RPMI8226 (cell line): Measurements from ENCODE around the gene MSMP.

Experiments
- DNase-seq: peaks from one replicate; pipeline ENCODE4 v3.0.0-alpha.2; 2015

MSMP gene

DNA sequence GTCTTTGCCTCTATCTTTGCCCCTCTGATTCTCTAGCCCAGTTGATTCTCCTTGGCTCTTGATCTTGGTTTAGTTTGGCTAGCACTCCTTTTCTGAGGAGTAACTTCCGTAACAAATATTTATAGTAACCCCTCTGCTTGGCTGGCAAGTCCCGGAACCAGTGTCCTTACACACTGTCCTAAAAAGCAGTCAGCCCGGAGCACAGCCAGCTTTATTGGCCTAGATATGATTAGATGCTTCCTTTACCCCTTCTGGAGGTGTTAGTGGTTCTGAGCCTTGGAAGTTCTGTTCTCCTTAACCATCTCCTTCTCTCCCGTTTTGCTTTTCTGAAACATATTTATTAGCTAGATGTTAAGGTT, 17.0 kb upstream of the MSMP start:
- no peak for DNase-seq

DNA sequence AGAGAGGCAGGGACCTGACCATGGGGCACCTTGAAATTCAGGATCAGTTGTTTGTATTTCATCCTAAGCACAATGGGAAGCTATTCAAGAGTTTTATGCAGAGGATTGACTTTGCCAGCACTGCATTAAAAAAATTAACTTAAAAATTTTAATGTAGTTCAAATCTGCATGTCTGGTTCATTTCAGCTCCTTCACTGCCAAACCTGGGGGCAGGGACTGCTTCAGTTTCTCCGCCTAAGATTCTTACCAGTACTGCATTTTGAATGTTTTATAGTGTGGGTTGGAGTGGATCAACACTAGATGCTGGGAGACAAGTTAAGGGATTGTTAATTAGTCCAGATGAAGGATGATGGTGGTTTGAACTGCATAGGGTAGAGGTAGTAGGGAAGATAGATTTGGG, 15.7 kb upstream of the MSMP start:
- DNase-seq: no peak

DNA sequence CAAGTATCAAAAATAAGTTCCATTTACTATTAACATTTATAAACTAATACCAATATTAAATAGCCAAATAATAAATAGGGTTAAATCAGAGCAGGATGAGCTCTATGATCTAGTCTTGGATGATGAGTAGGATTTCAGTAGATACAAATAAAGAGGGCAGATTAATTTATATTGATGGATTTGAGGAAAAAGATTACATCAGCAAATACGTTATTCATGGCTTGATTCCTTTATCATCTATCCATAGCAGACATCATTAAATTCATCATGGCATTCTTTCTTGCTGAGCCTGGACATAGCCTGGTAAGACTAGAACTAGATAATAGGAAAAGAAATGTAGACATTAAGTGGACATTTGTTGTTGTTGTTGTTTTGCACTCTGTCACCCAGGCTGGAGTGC, 13.4 kb upstream of the MSMP start:
- DNase-seq: no peak

DNA sequence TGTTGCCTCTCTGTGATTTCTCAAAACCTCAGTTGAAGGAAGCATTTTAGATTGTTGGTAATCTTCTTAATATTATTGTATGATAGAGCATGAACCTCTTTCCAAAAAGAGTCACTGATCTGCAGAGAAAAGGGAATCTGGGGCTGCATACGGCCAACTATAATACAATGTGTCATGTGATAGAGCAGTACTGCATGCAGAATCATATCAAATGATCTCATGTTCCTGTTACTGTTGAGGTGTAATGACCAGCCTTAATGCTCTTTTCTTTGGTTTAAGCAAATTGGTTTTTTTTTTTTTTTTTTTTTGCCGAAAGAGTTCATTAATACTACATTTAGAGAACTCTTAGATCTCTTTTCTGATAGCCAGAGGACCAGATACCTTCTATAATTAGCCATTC, 12.9 kb upstream of the MSMP start:
- no peak for DNase-seq

DNA sequence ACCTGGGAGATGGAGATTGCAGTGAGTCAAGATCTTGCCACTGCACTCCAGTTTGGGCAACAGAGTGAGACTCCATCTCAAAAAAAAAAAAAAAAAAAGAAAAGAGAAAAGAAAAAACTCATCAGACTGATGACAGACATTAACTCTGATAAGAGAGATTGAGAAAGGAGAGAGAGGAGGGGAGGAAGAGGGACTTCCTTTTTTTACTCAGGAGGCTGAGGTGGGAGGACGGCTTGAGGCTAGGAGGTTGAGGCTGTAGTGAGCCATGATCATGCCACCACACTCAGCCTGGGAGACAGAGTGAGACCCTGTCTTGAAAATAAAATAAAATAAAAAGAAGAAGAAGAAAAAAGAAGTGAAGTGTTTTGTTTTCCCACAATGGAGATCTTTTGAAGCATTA, 9.7 kb upstream of the MSMP start:
- no peak for DNase-seq

DNA sequence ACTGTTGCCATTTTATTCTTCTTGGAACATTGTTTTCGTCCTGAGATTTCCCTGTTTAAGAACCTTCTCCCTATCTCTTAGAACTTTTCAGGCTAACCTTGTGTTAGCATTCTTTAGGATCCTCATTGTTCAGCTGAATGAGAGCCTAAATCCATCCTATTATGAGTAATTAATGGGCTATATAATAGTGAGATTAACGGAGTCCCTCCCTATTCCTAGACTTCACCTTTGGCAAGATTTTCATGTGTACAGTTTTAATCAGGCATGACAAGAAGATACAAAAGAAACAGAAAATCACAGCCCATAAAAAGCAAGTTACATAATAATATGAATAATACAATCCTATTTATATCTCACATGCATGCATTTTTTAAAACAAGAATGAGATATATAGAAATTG, 9.1 kb upstream of the MSMP start:
- DNase-seq: no peak

DNA sequence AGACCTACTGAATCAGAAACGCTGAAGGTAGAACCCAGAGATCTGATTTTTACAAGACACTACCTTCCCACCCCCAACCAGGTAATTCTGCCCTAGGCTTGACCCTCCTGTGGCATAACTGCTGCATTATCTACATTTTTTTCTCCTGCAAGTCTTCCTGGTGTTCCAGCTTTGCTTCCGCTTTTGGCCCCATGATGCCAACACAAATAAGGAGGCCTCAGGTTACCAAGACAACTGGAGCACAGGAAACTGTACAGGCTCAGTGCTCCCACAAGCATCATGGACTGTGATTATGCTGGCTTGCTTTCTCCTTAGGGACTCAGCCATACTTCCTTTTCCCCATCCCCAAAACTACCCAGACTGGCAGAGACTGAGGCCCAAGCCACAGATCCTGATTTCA, 6.6 kb upstream of the MSMP start:
- DNase-seq: no peak

DNA sequence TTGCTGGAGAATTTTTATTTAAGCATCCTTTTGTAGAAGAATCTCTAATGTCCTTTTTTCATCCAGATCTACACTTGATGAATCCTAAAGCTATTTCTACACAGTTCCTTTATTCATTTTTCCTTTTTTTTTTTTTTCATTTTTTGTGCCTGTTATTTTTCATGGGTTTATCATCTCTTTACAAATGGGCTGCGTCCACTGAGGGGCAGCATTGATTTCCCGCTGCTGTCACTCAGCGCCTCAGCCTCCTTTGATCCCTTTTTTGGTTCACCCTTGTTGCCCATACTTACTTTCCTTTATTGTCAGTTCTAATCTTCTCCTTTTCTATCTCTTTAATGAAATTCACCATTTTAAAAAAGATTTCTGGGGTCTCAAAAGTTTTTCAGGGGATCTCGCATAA, 5.7 kb upstream of the MSMP start:
- DNase-seq: no peak

DNA sequence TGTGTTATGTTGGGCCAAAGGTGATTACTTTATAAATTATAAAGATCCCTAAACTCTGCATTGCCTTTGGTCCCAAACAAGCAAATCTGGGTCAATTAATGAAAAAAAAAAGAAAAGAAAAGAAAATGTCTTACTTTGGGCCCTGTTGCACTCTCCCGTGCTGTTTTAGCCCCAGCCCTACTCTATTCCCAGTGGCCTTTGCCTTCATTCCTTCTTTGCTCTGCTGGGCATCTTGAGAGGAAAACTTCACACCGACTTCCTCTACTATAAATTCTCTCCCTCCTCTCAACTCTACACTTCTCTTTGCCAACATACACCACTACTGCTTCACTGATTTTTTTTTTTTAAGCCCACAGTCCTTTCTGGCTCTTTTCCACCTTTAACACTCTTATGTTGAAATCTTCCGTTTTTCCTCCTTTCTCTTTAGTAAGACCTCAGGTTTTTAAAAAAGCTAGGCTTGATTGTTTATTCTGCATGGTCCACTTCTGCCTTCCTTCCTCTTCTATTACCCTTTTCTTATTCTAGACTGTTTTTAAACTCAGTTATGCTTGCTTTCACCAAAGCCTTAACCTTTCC, 4.5 kb upstream of the MSMP start:
- DNase-seq: no peak

DNA sequence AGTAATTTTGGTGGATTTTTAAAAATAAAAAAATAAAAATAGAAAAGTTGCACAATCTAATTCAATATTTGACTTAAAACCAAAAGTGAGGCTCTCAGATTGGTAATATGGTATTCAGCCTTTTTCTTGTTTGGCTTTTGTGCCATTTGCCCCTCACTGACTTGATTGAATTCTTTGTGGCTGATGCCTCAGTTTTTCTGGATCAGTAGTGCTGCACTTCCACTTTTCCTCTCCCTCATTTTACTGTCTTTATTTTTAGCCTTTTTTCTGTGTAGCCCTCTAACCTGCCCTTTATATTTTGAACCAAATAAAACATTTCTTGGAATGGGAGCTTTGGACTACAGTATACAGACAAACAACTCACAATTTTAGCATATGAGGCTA, 3.8 kb upstream of the MSMP start:
- no peak for DNase-seq

DNA sequence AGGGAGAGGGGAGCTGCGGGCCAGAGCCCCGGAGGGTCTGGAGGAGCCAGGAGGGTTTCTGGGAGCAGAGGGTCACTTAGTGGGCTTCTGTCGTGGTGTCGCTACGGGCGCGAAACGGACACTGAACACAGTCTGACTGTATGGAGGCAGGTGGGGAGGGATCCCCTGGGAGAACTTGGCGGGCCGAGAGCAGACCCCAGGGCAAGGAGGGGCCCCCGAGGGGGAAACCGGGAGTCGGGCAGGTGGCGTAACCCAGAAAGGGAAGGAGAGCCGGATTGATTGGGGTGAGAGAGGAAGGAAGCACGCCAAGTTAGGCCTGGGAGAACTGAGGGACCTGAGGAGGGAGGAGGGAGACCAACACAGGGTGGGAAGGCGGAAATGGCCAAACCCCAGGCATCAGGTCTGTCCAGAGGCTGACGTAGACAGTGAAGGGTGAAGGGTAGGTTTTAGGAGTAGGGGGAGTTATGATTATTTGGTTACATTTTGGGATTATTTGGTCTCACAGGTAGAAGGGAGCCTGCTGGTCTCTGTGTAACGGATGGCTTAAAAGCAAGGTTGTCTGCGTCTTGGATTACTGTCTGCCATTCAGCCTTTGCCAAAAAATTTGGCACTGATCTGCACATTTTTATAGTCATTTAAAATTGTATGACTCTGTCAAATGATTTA, 3.3 kb upstream of the MSMP start:
- peak; percentile 58 for DNase-seq

DNA sequence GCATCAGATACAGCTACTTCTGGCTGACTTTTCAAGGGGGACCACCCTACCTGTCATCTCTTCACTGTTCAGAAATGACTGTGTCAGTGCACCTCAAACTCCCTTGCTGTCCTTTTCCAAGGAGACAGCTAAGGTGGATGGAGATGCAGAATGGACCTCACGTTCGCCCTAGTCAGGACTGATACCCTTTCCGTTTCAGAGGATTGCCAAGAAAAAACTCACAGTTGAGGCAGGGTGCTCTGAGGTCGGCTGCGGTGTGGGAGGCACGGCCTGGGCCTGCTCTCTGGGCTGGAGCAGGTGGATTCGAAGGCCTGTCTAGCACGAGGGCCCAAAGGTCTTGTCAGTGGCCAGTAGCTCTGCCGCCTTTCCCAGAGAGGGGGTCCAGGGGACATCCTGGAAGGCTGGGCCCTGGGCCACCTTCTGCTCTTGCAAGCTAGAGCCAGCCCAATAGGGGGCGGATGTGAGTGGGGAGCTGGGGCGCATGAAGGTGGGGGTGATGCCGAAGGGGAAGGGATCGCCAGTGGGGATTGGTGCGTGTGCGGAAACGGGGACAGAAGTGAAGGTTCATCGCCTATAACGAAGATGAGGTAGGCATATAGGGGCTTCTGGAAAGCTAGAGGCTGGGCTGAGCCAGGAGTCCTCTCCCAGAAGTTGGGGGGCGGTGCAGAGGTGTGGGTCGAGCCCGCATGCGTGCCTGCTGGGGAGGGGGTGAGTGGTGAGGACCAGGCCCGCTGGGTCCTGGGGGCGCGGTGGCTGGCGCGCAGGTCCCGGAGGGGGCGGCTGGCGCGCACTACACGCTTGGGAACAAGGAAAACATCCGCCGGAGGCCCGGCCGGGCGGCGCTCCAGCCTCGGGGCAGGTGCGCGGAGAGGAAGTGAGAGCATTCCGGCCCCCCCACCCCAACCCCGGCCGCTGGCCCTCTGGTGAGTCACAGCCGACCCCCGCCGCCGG, 2.5 kb upstream of the MSMP start:
- DNase-seq: peak; percentile 85

DNA sequence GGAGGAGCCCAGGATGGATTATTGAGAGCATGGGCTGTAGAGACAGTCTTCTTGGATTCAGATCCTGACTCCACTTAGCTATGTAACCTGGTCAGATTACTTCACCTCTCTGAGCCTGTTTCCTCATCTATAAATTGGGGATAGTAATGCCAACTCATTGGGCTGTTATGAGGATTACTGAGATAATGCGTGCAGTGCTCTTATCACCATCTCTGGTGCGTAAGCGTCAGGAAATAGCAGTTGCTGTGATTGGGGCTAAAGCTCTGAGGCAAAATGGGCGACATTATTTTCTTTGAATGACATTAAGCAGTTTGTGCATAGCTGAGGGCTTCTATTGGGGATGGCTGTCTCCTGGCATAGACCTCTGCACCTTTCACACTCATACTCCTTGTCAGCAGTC, 995 bp upstream of the MSMP start:
- no peak for DNase-seq

DNA sequence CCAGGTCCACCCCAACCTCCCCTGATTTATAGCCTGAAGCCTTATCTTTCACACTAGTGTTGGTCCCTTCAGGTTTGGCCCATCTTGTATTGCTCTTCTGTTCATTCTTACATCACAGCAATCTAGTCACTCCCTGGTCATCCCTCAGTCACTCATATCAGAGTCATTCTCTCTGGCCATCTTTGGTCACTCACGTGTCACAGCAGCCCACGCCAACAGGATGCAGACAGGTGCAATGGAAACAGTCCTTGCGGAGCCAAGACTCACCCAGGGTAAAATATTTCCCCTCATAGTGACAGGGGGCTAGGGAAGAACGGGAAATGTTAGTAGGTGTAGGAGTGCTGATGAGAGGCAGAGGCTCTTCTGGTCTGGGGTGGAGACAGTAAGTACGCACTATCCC, 610 bp downstream of the MSMP start:
- no peak for DNase-seq

DNA sequence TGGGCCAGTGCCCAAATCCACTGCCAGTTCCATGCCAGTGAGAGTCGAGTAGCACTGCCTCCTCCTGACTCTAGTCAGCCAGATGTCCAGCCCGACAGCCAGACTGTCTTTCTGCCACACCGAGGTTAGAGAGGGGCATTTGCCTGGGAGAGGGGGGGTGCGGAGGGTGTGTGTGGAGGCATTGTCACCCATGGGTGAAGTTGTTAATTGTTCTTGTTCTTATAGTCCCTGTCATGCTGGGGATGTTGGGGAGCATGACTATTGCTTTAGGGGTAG, 3.9 kb downstream of the MSMP start:
- no peak for DNase-seq

DNA sequence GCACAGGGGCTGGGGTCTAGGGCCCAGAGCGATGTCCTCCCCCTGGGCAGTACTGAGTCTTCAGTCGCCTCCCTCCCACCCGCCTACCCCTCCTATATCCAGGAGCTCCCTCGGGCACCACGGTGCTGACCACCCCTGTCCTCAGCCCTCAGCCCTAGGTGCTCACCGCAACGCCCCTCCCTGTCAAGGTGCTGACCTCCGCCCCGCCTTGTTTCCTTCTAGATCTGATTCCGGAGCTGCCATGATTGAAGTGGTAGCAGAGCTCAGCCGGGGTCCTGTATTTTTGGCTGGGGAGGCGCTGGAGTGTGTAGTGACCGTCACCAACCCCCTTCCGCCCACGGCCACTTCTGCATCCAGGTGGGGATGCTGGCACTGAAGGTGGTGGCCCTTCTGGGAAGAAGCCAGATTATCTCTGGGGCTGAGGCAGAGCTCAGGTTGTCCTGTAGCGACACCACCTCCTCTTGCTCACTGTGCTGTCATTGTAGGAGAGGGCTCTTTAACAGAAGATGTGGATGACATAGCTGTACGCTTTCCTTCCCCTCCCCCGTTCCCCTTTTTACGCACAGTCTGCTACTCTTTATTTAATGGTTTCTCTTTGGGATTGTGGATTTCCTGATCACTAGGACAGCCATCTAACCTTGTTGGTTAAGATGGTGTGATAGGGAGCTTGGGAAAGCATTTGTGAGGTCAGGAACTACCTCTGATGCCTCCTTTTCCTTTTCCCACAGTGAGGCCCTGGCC, 4.4 kb downstream of the MSMP start:
- DNase-seq: peak; percentile 60

DNA sequence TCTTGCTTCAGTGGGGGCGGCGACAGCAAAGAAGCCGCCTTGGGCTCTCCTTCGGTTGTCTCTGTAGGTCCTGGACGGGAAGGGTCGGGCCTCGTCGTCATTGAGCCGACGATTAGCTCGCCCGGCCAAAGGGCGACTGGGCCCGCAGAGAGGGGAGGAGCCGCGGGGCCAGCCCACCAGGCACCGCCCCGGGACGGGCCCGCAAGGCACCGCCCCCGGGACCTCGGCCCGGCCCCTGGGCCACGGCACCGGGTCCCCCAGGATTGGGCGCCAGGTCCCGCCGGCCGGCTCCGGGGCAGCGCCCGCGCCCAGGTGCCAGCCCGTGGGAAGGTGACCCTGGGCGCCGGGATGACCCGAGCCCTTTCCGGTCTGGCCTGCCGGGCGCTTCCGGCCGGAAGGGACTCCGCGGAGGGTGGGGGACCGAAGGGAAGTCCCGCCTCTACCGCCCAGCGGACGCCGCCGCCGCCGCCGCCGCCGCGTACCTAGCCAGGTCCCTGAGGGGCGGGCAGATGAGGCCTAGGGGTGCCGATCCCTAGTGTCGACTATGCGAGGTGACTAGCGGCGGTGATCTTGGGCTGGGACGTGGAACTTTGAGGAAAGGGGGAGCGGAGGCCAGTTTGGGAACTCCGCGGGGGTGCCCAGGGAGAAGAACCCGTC, 5.1 kb downstream of the MSMP start, which contains the start of the genes GBA2 and RGP1:
GBA2 (minus strand) TSS at position 371 of the 657 bp plus-strand sequence. CDS start 524 bp downstream, outside the sequence.
RGP1 (plus strand) TSS at position 430 of the 657 bp plus-strand sequence. CDS start 469 bp downstream, outside the sequence.
- DNase-seq: peak; percentile 85

DNA sequence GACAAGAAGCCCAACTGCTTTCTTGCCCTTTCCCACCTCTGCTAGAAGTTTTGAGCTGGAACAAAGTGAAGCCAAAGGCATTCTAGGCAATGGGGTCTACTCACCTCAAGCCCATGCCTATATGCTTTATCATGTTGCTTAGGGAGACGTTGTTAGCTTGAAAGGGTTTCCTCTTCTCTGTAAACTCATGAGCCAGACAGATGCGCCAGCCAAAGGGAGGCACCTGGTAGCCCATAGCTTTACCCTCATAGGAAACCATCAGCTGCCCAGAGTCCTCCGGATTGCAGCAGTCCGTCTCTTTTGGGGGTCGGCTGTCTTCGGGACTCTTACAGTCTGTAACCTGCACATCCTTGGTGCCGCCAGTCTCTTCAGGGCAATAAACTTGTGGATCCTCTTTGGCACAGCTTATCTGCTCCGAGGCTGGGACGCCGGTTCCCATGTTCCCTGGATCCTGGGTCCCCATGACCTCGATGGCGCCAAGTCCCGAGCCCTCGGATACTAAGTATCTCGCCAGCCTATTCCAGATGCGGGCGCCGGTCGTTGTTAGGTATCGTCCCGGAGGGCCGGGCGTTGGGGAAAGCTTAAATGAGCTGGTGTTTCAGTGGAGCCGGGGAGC, 5.7 kb downstream of the MSMP start:
- peak; percentile 17 for DNase-seq

DNA sequence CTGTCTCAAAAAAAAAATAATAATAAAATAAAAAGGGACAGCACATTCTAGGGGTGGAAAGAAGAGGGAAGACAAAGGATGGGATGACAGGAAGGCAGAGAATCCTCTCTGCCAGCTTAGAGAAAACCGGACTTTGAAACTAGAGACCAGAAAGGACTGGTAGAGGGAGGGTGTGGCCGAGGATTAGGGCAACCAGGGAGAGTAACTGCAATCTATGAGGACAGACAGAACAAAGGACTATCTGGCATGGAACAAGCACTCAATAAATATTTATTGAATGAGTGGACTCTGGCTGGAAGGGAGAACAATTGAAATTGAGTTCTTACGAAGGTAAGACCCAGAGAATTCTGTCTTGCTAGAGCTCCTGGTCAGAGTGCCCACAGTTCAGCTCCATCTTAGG, 7.5 kb downstream of the MSMP start:
- DNase-seq: no peak

DNA sequence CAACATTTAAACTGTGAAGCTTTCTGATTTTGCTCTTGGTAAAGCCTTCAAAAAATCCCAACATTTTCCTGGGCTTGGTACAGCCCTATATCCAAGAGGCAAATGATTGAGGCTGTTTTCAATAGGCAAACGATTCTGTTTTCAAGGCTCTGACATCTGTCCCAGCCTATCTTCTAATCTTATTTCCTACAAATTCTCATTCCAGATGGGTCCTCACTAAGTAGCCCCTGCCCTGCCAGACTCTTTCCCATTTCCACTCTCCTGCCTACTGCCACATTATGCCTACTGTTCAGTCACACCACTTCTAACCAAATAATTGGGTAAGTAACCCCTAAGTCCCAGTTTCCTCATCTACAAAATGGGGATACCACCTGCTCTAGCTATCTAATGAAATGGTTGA, 8.5 kb downstream of the MSMP start:
- no peak for DNase-seq

DNA sequence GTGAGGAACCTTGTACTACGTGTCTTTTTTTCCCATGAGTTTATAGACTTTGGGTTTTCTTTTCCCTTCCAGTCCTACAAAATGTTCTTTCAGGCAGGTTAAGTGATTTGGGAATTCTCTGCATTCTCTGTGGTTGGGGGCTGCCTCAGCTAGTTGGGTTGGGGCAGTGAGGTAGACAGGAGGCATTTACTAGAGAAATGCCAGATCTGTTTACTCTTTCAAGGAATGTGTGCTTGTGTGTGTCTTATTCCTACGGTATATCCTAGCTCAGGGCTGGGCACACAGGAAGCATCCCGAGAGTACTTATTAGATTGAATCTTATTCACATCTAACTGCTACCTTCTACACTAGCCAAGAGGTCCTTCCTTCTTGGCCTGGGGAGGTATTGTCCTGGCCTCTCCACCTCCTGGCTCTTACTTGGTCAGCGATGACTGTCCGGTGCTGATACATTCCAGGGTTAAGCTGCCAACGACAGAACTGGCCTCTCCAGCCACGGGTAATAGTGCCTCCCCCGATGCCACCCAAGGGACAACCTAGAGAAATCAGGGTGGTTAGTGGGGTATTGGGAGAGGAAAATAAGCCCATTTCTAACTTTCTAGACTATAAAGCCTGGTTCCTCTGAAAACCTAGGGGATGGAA, 10.1 kb downstream of the MSMP start:
- DNase-seq: no peak

DNA sequence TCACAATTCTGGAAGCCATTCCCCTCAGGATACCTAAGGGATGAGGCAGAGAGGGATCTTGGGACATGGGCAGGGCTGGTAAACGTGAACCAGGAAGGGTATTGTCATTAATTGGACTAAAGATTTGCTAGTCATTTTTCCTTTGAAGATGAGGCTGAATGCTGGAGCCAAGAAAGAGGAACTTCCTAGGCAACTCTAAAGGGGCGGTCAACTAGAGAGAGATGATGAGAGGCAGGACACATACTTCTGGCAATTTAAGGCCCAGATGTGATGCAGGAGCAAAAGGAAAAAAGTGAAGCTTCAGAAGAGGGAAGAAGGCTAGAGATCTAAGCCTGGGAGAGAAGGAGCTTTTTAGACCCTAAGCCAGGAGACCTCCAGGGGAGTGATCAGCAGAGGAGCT, 10.6 kb downstream of the MSMP start:
- DNase-seq: no peak
